Muscle of arm (tissue), 12 donors: ENCODE measurements around the gene PDE4D. TPM values are rescaled to one million over a fixed set of nuclear protein-coding genes. Genes with fewer than 3 reads are reported as not detected.
"Not testable (repeated sequence)": the region's sequence is repeated elsewhere in the genome, so short reads cannot be mapped to it uniquely, and the experiment has no call there.

Source experiments
- DNase-seq: peaks from one replicate; pipeline ENCODE4 v3.0.0-alpha.2; 2013
- polyA plus RNA-seq, 12 donors: library from polyadenylated mRNA; unstranded; fragments of 120-200 nt; gene quantifications; one replicate each; pipeline ENCODE4 v1.2.1, GENCODE V29; 2013; ENCODE audit not compliant: insufficient read length in 12 of 12

The PDE4D gene
- polyA plus RNA-seq, 12 donors: 28.2 to 56.3 (median 41.5) TPM; not detected in 1

DNA sequence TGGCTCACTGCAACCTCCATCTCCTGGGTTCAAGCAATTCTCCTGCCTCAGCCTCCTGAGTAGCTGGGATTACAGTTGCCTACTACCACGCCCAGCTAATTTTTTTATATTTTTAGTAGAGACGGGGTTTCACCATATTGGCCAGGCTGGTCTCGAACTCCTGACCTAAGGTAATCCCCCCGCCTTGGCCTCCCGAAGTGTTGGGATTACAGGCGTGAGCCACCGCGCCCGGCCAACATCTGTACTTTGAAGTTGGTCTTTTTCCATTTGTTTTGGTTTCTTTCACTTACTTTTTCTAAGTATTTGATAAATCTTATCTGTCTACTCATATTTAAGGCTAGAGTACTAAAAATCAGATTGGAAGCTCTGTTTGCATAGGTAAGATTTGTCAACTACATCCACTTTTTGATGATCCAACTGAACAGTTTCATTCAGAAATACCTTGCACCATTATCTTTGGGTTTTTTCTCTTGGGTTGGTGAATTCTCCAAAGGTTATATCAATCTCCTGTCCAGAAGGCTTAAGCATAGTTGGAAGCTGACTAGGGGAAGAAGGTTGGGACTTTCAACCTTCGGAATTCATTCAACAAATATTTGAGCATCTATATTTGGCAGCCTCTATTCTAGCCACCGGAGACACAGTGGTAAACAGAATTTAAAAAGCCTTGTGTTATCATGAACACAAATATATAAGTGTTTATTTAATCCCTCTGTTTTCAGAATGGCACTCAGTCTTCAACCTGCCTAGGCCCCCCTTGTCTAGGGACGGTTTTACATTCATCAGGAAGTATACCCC is 821.6 kb downstream of the PDE4D start:
- no peak for DNase-seq

GRCh38 chr5:59069438-59070079 is 824.0 kb downstream of the PDE4D start:
- DNase-seq: peak; percentile 15

DNA sequence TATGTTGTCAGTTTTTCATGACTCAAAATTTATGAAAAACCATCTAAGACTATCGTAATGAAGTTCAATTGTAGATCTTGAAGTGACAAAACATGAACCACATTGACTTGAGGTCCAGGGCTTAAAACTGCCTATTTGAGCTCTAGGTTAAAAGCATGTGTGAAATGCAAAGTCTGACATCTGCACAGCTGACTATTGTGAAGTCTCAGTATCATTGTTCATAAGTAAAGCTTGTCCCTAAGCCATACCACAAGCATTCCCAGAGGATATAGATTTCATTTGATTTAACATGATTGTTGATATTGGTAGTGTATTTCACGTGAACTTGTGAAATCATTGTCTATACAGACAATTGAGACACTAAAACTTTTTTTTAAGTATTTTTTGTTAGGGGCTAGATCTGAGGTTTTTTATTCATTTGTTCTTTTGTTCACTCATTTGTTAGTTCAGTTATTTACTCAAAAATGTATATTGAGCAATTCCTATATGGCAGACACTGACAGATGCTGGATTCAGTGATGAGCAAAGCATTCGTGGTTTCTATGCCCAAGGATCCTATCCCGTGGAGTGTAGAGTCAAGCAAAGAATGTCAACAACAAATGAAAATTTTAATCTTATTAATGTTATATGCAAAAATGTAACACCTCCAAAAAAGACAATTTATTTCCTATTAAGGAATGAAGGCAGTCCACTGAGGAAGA is 825.4 kb downstream of the PDE4D start:
- DNase-seq: no peak

DNA sequence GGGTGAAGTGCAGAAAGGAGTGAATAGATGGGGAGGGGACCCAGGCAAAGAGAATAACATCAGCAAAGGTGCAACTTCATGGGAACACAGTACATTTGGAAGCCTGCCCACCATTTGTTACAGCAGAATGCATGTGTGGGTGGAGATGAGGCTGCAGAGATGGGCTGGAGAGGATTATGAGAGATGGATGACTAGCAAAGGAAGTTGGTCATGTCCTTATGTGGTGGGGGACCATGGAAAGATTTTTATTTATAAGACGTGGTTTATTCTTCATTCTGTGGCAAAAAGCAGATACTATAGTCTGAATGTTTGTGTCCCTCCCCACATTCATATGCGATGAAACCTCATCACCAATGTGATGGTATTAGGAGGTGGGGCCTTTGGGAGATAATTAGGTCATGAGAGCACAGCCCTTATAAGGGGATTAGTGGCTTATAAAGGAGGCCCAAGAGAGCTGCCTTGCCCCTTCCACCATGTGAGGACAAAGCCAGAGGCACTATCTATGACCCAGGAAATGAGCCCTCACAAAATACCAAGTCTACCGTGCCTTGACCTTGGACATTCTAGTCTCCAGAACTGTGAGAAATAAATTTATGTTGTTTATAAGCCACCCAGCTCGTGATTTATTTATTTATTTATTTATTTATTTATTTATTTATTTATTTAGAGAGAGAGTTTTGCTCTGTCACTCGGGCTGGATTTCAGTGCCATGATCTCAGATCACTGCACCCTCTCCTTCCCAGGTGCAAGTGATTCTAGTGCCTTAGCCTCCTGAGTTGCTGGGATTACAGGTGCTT is 827.0 kb downstream of the PDE4D start:
- no peak for DNase-seq

DNA sequence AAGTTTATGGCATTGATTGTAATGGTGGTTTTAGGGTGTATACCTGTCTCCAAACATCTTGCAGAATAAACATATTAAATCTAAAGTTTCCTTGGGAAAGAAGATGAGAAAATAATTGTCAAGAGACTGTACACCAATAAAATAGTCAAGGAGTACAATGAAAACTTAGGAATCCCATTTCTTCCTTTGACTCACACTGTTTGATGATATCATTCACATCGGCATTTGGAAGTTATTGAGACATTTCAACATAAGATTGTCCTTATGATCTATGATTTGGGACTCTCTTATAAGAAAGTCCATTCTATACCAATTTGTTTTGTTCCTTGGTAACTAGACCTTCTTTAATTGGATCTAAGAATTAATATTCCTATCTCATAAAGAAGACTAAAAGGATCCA is 828.0 kb downstream of the PDE4D start:
- DNase-seq: no peak

DNA sequence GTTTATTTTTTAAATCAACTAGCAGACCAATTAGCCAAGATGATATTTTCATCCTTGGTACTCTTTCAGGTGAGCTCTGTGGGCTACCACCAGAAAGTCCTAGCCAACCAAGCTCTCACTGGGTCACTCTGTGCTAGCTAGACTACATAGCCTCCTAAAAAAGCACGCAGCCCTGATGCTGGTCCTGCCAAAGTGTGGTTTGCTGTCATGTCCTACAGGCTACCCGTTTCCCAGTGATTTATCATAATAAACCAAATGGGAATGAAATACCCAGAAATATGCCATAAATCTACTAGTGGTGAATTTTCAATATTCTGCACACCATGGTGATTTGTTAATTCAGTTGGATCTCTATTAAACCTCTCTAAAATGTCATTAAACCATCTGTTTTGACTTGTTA is 829.2 kb downstream of the PDE4D start:
- DNase-seq: no peak

DNA sequence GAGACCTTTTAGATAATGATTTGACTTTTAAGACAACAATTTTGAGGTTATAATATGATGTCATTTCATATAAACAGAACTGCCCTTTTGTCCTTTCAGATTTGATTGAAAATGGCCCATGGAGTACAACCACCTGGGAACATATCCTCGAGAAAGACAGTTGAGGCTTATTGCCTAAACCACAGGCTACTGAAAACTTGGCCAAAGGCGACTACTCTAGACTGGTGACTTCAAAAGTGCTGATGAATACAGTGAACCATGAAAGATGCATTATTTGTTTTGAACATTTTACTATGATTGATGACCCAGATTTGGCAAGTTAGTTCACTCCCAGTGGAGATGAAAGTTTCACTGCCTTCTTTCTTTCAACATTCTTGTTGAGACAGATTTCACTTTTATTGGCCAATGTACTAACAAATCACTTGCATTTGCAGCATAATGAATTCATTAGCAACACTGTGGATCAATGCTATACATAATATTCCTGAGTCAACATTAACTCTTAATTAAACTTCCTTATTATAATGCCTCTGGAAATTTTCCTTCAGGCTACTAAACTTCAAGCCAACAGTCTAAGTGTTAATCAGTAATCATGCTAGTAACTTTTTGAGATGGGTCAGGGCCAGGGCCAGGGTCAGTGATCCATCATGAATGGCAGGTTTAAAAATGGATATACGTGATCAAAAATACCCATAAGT is 830.4 kb downstream of the PDE4D start:
- peak; percentile 16 for DNase-seq

- DNase-seq: no peak
These were observed 832.1 kb downstream of the PDE4D start for GRCh38 chr5:59061377-59061776.

DNA sequence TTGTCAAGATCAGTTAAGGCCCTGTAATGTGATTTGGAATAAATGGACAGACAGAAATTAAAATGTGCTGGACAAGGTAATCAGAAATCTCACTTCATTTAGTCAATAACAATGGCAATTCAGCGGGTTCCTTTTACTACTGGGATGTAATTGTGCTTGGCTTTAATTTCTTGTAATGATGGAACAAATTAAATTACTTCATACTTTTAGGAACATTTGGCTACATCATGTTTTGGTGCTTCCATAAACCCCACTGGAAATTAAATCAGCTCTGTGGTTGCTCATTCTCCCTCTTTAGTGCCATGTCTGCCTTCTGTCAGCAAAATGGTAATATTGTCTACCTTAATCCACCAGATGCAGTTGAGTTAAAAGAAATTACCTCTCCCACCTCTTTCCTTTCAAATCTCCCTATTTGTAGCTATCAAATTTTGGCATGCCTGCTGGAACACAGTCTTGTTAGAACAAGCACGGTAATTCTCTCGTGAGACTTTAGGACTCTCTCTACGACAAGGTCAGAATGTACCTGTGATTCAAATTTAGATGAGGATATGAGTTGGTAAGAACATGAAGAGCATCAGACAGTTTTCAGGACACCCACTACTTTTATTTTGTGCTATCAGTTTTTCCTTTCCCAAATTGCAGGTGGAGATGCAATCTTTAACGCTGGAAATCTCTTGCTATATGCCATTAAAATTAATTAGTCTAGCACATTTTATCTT is 834.4 kb downstream of the PDE4D start:
- DNase-seq: no peak

GRCh38 chr5:59058237-59058636 is 835.3 kb downstream of the PDE4D start:
- DNase-seq: no peak

DNA sequence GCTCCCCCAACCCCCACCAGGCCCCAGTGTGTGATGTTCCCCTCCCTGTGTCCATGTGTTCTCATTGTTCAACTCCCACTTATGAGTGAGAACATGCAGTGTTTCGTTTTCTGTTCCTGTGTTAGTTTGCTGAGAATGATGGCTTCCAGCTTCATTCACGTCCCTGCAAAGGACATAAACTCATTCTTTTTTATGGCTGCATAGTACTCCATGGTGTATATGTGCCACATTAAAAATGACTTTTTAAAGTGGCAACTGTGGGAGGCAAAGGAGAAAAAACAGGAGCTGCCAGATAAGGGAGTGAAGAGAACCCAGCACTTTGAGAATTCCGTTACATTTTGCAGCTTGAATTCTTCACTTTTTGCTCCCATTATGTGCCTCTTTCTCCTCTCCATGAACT is 836.9 kb downstream of the PDE4D start:
- DNase-seq: not testable (repeated sequence)

- no peak for DNase-seq
These were observed 837.6 kb downstream of the PDE4D start for GRCh38 chr5:59055745-59056448.

GRCh38 chr5:59054963-59055528 is 838.5 kb downstream of the PDE4D start:
- DNase-seq: no peak

GRCh38 chr5:59051951-59052350 is 841.6 kb downstream of the PDE4D start:
- DNase-seq: no peak

GRCh38 chr5:59049095-59049494 is 844.4 kb downstream of the PDE4D start:
- no peak for DNase-seq

GRCh38 chr5:59042201-59043055 is 851.1 kb downstream of the PDE4D start:
- DNase-seq: no peak

DNA sequence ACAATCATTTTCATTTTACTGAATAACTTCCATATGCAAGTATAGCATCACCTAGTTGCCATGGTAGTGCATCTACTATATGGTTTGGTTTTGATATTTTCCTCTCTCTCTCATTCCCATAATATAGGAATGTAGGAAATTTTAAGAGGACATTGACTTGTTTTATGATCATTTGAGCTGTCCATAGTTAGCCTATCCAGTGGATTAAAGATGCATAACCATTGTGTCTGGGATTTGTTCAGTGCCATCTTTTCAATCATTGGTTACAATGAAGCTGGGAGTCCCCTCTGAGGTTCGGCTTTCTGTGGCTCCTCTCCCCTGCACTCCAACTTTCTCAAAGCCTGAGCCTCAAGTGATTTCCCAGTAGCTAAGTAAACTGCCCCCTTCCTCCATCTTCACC is 852.2 kb downstream of the PDE4D start:
- DNase-seq: no peak

- no peak for DNase-seq
These were observed 852.7 kb downstream of the PDE4D start for GRCh38 chr5:59040804-59041201.
